SH-SY5Y (cell line): ENCODE data around the gene NXF1.

Experiments
- GATA2 ChIP-seq: IDR thresholded peaks from 2 replicates; pipeline ENCODE4 v1.6.1; 2011; ENCODE audit warnings: mild to moderate bottlenecking, low read depth, low read length
- GATA3 ChIP-seq: IDR thresholded peaks from 2 replicates; pipeline ENCODE4 v1.6.1; 2011; ENCODE audit warnings: low read depth, mild to moderate bottlenecking, low read length, moderate library complexity

DNA sequence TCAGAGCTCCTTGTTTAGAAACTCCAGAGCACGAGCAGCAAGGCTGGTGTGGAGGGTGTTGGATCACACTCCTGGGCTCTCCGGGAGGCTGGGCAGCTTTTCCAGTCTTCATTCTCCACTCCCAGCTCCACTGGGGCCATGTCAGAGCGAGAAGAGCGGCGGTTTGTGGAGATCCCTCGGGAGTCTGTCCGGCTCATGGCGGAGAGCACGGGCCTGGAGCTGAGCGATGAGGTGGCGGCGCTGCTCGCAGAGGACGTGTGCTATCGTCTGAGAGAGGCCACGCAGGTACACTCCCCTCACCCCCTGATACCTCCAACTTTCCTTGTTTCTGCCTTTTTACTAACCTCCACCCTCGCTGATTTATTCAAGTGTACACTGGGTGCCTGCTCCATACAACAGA lies 29.6 kb downstream of the NXF1 start:
- TF ChIP-seq GATA2 (no peak), GATA3 (no peak)
